PC-3 (cell line): ENCODE measurements around the gene CAPN5. TPM values are rescaled to one million over a fixed set of nuclear protein-coding genes. Genes with fewer than 3 reads are reported as not detected.

Experiments
- ATAC-seq: fragments of 200-7000 bp; cut with Tn5 transposase; 2 replicates; pipeline ENCODE4 v1.9.1; 2020; ENCODE audit warnings: mild to moderate bottlenecking, moderate library complexity
- BruUV-seq: library from RNA; stranded (reverse); fragments of 400-500 nt; replicated peaks from 2 replicates; lab custom pipeline; 2021; lab: Mats Ljungman, UMichigan
- CTCF ChIA-PET: fragments of 300-600 bp; sonication (Branson Sonifier 250); formaldehyde crosslinking; loops from one replicate; lab custom pipeline; 2022; ENCODE audit warnings: antibody characterized with exemption; lab: Charles Lee
- POLR2A ChIA-PET: fragments of 300-600 bp; sonication (Branson Sonifier 250); formaldehyde crosslinking; loops from one replicate; lab custom pipeline; 2022; ENCODE audit warnings: antibody characterized with exemption; ENCODE audit not compliant: unreplicated experiment; lab: Charles Lee
- DNase-seq: peaks from one replicate; pipeline ENCODE4 v3.0.0-alpha.2; 2015
- H2AFZ ChIP-seq: fragments of 300-600 bp; sonication (generic); 2 replicates; pipeline ENCODE4 v1.6.0; 2016; ENCODE audit warnings: antibody characterized with exemption, low read length
- H3F3A ChIP-seq: fragments of 300-600 bp; sonication (generic); one replicate; pipeline ENCODE4 v1.6.0; 2017; ENCODE audit warnings: antibody characterized with exemption, low read length, control low read depth, mild to moderate bottlenecking; ENCODE audit not compliant: unreplicated experiment
- H3K27ac ChIP-seq: fragments of 300-600 bp; sonication (generic); 2 replicates; pipeline ENCODE4 v1.5.1; 2016; ENCODE audit warnings: mild to moderate bottlenecking, low read length
- H3K27me3 ChIP-seq: fragments of 300-600 bp; sonication (generic); 2 replicates; pipeline ENCODE4 v1.6.1; 2016; ENCODE audit warnings: low read length, mixed read lengths
- H3K36me3 ChIP-seq: fragments of 300-600 bp; sonication (generic); 2 replicates; pipeline ENCODE4 v1.6.1; 2016; ENCODE audit warnings: low read depth, mixed run types, low read length, mixed read lengths
- H3K4me1 ChIP-seq: fragments of 300-600 bp; sonication (generic); 2 replicates; pipeline ENCODE4 v1.5.1; 2016; ENCODE audit warnings: low read length; ENCODE audit not compliant: insufficient read depth
- H3K4me2 ChIP-seq: fragments of 300-600 bp; sonication (generic); 2 replicates; pipeline ENCODE4 v1.6.0; 2016; ENCODE audit warnings: low read length
- H3K4me3 ChIP-seq: fragments of 300-600 bp; sonication (generic); 2 replicates; pipeline ENCODE4 v1.5.1; 2016; ENCODE audit warnings: mild to moderate bottlenecking, low read length, mixed read lengths
- H3K79me2 ChIP-seq: fragments of 300-600 bp; sonication (generic); 2 replicates; pipeline ENCODE4 v1.6.1; 2017; ENCODE audit warnings: low read length, mixed read lengths
- H3K9ac ChIP-seq: fragments of 300-600 bp; sonication (generic); 2 replicates; pipeline ENCODE4 v1.6.0; 2016; ENCODE audit warnings: mild to moderate bottlenecking, low read length
- H3K9me2 ChIP-seq: fragments of 300-600 bp; sonication (generic); replicated peaks from 2 replicates; pipeline ENCODE4 v1.6.1; 2016; ENCODE audit warnings: mixed run types, low read length, mixed read lengths
- H3K9me3 ChIP-seq: fragments of 300-600 bp; sonication (generic); 2 replicates; pipeline ENCODE4 v1.6.1; 2016; ENCODE audit warnings: low read length, mixed read lengths
- H4K20me1 ChIP-seq: fragments of 300-600 bp; sonication (generic); 2 replicates; pipeline ENCODE4 v1.6.1; 2016; ENCODE audit warnings: low read length, mixed read lengths
- EZH2 ChIP-seq: fragments of 300-600 bp; sonication (generic); IDR thresholded peaks from one replicate; pipeline ENCODE4 v1.6.1; 2017; ENCODE audit warnings: antibody characterized with exemption, mild to moderate bottlenecking, low read length; ENCODE audit not compliant: unreplicated experiment
- EZH2phosphoT487 ChIP-seq: fragments of 300-600 bp; sonication (generic); IDR thresholded peaks from 2 replicates; pipeline ENCODE4 v1.6.1; 2018; ENCODE audit warnings: mild to moderate bottlenecking, antibody characterized with exemption, low read length, borderline replicate concordance
- intact Hi-C: fragments of 100-400 bp; cut with micrococcal nuclease; formaldehyde crosslinking; loops from 2 replicates; pipeline ENCODE4 v1.9.0; 2023
- total RNA-seq: library from RNA; depleted of rRNA; stranded (reverse); fragments of >200 nt; gene quantifications from 2 replicates; pipeline ENCODE4 v1.2.3, GENCODE V29; 2014
- TF ChIP-seq, protein P1 (sequence below): fragments of 300-600 bp; sonication (generic); conservative IDR thresholded peaks from 2 replicates; pipeline ENCODE4 v1.5.1; 2017; ENCODE audit warnings: antibody characterized with exemption, low read depth, mild to moderate bottlenecking, low read length

CAPN5 gene
- total RNA-seq, 1 experiment from 2014 or later = 6.3 TPM

DNA sequence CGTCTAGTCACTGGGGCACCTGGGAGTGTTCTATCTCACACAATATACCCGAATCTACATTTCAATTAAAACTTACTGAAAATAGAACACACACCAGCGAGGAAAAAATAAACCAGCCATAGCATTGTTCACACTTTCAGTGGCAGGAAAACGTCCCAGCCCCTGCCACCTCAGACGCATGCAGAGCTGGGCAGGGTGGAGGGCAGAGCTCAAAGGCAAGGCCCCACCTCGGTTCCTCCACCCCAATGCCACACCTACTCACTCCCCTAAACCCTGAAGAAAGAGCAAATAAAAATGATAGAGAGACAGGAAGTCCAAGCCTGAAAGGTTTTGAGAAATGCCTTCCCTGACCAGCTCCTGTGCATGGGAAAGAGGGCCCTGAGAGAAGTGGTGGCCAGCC, 17.7 kb upstream of the CAPN5 start:
- no peak overlapping the region for H2AFZ ChIP-seq
- TF ChIP-seq, protein P1, sequence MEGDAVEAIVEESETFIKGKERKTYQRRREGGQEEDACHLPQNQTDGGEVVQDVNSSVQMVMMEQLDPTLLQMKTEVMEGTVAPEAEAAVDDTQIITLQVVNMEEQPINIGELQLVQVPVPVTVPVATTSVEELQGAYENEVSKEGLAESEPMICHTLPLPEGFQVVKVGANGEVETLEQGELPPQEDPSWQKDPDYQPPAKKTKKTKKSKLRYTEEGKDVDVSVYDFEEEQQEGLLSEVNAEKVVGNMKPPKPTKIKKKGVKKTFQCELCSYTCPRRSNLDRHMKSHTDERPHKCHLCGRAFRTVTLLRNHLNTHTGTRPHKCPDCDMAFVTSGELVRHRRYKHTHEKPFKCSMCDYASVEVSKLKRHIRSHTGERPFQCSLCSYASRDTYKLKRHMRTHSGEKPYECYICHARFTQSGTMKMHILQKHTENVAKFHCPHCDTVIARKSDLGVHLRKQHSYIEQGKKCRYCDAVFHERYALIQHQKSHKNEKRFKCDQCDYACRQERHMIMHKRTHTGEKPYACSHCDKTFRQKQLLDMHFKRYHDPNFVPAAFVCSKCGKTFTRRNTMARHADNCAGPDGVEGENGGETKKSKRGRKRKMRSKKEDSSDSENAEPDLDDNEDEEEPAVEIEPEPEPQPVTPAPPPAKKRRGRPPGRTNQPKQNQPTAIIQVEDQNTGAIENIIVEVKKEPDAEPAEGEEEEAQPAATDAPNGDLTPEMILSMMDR = no peak
- TF ChIP-seq EZH2 (no peak), EZH2phosphoT487 (no peak)
- H3K4me2 ChIP-seq = no peak overlapping the region
- H3K9me3 ChIP-seq = no peaks in the 10 kb centered on the region
- H3K27ac ChIP-seq = no peak overlapping the region
- no peaks in the 10 kb centered on the region for H3F3A ChIP-seq
- H3K9me2 ChIP-seq = no peaks in the 10 kb centered on the region
- no peaks in the 10 kb centered on the region for H4K20me1 ChIP-seq
- intact Hi-C loops = no loop called here
- H3K9ac ChIP-seq = no peak overlapping the region
- no peaks in the 10 kb centered on the region for H3K79me2 ChIP-seq
- no TSS peak for BruUV-seq
- DNase-seq (no peak), ATAC-seq (no peak)
- no peak overlapping the region for H3K4me3 ChIP-seq
- ChIA-PET POLR2A (no interaction called here), CTCF (interaction anchor here (2.8 kb wide), 1 partner anchor 42 kb away, joined by 137 read pairs; no protein-coding TSS in a partner anchor)
- no peaks in the 10 kb centered on the region for H3K36me3 ChIP-seq
- H3K27me3 ChIP-seq = no peaks in the 10 kb centered on the region
- H3K4me1 ChIP-seq = peaks cover 16% of the 10 kb centered on the region; the same call in 1 of the 2 replicates

DNA sequence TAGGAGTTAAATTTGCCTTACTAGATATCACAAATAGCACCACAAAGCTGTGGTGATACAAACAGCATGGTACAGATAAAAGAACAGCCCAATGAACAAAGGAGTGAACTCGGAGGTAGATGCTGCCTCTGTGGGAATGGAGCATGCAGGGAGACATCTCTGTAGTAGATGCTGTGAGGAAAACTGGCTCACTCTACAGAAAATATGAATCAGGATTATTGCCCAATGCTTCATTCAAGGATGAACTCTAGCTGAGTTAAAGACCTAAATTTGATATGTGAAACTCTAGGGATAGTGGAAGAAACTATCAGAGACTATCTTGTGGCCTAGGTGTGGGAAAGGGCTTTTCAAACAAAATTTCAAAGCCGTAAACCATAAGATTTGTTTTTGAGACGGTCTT, 15.3 kb upstream of the CAPN5 start:
- H3K9me2 ChIP-seq = no peaks in the 10 kb centered on the region
- no peaks in the 10 kb centered on the region for H3F3A ChIP-seq
- no peaks in the 10 kb centered on the region for H3K79me2 ChIP-seq
- ATAC-seq (no peak), DNase-seq (no peak)
- peaks cover 6% of the 10 kb centered on the region; the same call in 1 of the 2 replicates for H3K4me1 ChIP-seq
- no peak for TF ChIP-seq EZH2phosphoT487
- TF ChIP-seq, protein P1 = no peak
- no peak for TF ChIP-seq EZH2
- no peaks in the 10 kb centered on the region for H3K27me3 ChIP-seq
- H3K9me3 ChIP-seq = peaks cover 9% of the 10 kb centered on the region; the same call in 1 of the 2 replicates
- no peak overlapping the region for H3K27ac ChIP-seq
- 0 out of 2 replicates have a peak overlapping the region, but pooled peaks have one; percentile 30 for H2AFZ ChIP-seq
- BruUV-seq = no TSS peak
- no peak overlapping the region for H3K9ac ChIP-seq
- H3K4me2 ChIP-seq = no peak overlapping the region
- H3K36me3 ChIP-seq = no peaks in the 10 kb centered on the region
- ChIA-PET POLR2A (no interaction called here), CTCF (no interaction called here)
- no peak overlapping the region for H3K4me3 ChIP-seq
- H4K20me1 ChIP-seq = no peaks in the 10 kb centered on the region
- intact Hi-C loops = no loop called here

DNA sequence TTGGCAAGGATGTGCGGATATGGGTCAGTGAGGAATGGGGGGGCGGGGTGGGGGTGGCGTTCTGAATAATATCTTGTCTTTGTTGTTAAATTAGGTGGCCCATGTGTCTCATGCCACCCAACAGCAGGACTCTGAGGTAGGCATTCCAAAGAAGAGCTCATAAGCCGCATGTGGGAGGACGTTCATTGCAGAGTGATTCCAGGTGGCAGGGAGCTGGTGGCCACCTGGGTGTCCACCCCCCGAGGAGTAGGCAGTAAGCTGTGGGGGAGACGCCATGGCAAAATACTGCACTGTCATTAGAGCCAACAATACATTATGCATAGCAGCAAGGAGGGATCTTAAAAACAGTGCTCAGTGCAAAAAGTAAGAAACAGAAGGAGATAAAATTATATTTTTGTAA, 14.3 kb upstream of the CAPN5 start:
- no peaks in the 10 kb centered on the region for H3K79me2 ChIP-seq
- no peaks in the 10 kb centered on the region for H3K36me3 ChIP-seq
- TF ChIP-seq EZH2phosphoT487 = no peak
- no peak for TF ChIP-seq EZH2
- TF ChIP-seq, protein P1 = no peak
- peaks cover 15% of the 10 kb centered on the region; the same call in 1 of the 2 replicates for H3K9me3 ChIP-seq
- BruUV-seq = no TSS peak
- intact Hi-C loops = no loop called here
- ChIA-PET POLR2A (no interaction called here), CTCF (no interaction called here)
- H4K20me1 ChIP-seq = no peaks in the 10 kb centered on the region
- H3K4me2 ChIP-seq = no peak overlapping the region
- no peak overlapping the region for H3K4me3 ChIP-seq
- ATAC-seq (no peak), DNase-seq (no peak)
- H3K4me1 ChIP-seq = no peaks in the 10 kb centered on the region
- no peak overlapping the region for H2AFZ ChIP-seq
- H3K27me3 ChIP-seq = no peaks in the 10 kb centered on the region
- no peaks in the 10 kb centered on the region for H3K9me2 ChIP-seq
- H3F3A ChIP-seq = no peaks in the 10 kb centered on the region
- H3K27ac ChIP-seq = no peak overlapping the region
- no peak overlapping the region for H3K9ac ChIP-seq
